Esophagus squamous epithelium (tissue), 4 donors: ENCODE data around the gene PEAK1.

Experiments
- CTCF ChIP-seq, 6 experiments: fragments of 450-650 bp in 4 of 6; fragments of 200-600 bp in 2 of 6; sonication (generic) in 2 of 6; IDR thresholded peaks; one replicate each; pipeline ENCODE4 v1.5.1; 2016 to 2019; ENCODE audit warnings: antibody characterized with exemption in 6 of 6, mild to moderate bottlenecking in 4 of 6, moderate library complexity in 4 of 6
- POLR2A ChIP-seq, 4 donors: fragments of 450-650 bp; IDR thresholded peaks; one replicate each; pipeline ENCODE4 v1.6.1; 2017; ENCODE audit warnings: antibody characterized with exemption in 4 of 4, mild to moderate bottlenecking in 4 of 4, moderate library complexity in 3 of 4

GRCh38 chr15:77138167-77138522 lies 281.8 kb downstream of the PEAK1 start:
- TF ChIP-seq CTCF (IDR thresholded peaks at IDR 0.05), result no peak
- TF ChIP-seq POLR2A (IDR thresholded peaks at IDR 0.05), result no peak
